SU-DHL-6 (cell line): ENCODE results near the gene GRIK4.

Experiments used
- CTCF ChIP-seq: fragments of 200-600 bp; sonication (generic); IDR thresholded peaks from one replicate; pipeline ENCODE4 v1.5.1; 2017; ENCODE audit warnings: antibody characterized with exemption, mild to moderate bottlenecking, low read length, moderate library complexity; ENCODE audit not compliant: insufficient read depth, poor library complexity, severe bottlenecking
- EZH2phosphoT487 ChIP-seq: fragments of 200-600 bp; sonication (generic), shearing (Covaris generic); conservative IDR thresholded peaks from 2 replicates; pipeline ENCODE4 v1.6.1; 2018; ENCODE audit warnings: mild to moderate bottlenecking, antibody characterized with exemption, low read length, moderate library complexity, mixed read lengths

- TF ChIP-seq CTCF (no peak), EZH2phosphoT487 (no peak)
Observed at GRCh38 chr11:120509346-120510053, 2.0 kb upstream of the GRIK4 start.
